CD4-positive, alpha-beta T cell treated with Interleukin-10 for 1 hour (primary cell): ENCODE data around the gene UBAC2.
A peak's percentile ranks its signal among the peaks of the same experiment; 100 is the strongest.
"Not testable (repeated sequence)": the region's sequence is repeated elsewhere in the genome, so short reads cannot be mapped to it uniquely, and the experiment has no call there.

Experiments used
- DNase-seq: peaks from one replicate; pipeline ENCODE4 v3.0.0-alpha.2; 2020

The UBAC2 gene

GRCh38 chr13:99190147-99190985, 10.3 kb upstream of the UBAC2 start:
- DNase-seq = no peak

GRCh38 chr13:99191336-99191899, 9.2 kb upstream of the UBAC2 start:
- no peak for DNase-seq

- no peak for DNase-seq
Observed at GRCh38 chr13:99191900-99192399, 8.7 kb upstream of the UBAC2 start.

- no peak for DNase-seq
Observed at GRCh38 chr13:99192480-99192879, 8.2 kb upstream of the UBAC2 start.

GRCh38 chr13:99193152-99193551, 7.5 kb upstream of the UBAC2 start:
- no peak for DNase-seq

- peak; percentile 67 for DNase-seq
Observed at GRCh38 chr13:99196466-99197116, 4.1 kb upstream of the UBAC2 start.

- no peak for DNase-seq
Observed at GRCh38 chr13:99197117-99197651, 3.5 kb upstream of the UBAC2 start.

GRCh38 chr13:99199541-99200431, 868 bp upstream of the UBAC2 start:
- no peak for DNase-seq

GRCh38 chr13:99203601-99204579, 3.2 kb downstream of the UBAC2 start:
- DNase-seq = no peak

GRCh38 chr13:99205621-99206220, 5.1 kb downstream of the UBAC2 start:
- no peak for DNase-seq

GRCh38 chr13:99206226-99206625, 5.6 kb downstream of the UBAC2 start:
- no peak for DNase-seq

GRCh38 chr13:99206873-99207272, 6.2 kb downstream of the UBAC2 start:
- no peak for DNase-seq

- DNase-seq = no peak
Observed at GRCh38 chr13:99207511-99207910, 6.9 kb downstream of the UBAC2 start.

GRCh38 chr13:99208185-99208584, 7.5 kb downstream of the UBAC2 start:
- DNase-seq = no peak

GRCh38 chr13:99208845-99209527, 8.3 kb downstream of the UBAC2 start:
- DNase-seq = no peak

GRCh38 chr13:99210627-99211026, 10.0 kb downstream of the UBAC2 start:
- not testable (repeated sequence) for DNase-seq

- no peak for DNase-seq
Observed at GRCh38 chr13:99211421-99212035, 10.9 kb downstream of the UBAC2 start.

GRCh38 chr13:99214232-99214631, 13.6 kb downstream of the UBAC2 start:
- no peak for DNase-seq

GRCh38 chr13:99214731-99215130, 14.1 kb downstream of the UBAC2 start:
- DNase-seq = no peak
